GM12872 (cell line): ENCODE results near the gene PSD.

Experiments
- TF ChIP-seq, protein P1 (sequence below): IDR thresholded peaks from 3 replicates; pipeline ENCODE4 v1.5.1; 2011; ENCODE audit warnings: low read depth, mild to moderate bottlenecking, low read length, moderate library complexity; ENCODE audit not compliant: insufficient read depth

PSD gene

DNA sequence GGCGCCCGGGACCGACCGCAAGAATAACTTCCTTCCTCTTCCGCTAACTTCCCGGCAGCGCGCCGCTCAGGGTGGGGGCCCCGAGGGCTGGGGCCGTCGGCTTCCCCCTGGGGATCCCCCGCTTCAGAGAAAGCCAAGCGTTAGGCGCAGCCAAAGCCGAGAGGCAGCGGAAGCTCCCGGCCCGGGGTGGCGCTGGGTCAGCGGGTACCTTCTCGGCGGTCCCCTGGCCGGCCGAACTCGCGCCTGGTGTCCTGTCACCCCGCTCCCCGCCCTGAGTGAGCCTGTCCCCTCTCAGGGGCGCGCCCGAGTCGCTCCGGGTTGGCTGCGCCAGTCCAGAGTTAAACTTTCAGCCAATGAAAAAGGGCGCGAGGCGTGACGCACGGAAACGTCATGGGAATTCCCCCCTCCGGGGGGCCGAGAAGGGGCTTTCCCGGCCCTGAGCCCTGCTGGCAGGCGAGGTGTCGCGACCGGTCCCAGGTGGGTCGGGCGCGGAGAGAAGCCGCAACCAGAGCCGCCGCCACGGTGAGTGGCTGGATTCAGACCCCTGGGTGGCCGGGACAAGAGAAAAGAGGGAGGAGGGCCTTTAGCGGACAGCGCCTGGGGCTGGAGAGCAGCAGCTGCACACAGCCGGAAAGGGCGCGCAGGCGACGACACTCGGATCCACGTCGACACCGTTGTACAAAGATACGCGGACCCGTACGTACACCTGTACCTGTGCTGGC is 24.3 kb downstream of the PSD start:
- TF ChIP-seq, protein P1, sequence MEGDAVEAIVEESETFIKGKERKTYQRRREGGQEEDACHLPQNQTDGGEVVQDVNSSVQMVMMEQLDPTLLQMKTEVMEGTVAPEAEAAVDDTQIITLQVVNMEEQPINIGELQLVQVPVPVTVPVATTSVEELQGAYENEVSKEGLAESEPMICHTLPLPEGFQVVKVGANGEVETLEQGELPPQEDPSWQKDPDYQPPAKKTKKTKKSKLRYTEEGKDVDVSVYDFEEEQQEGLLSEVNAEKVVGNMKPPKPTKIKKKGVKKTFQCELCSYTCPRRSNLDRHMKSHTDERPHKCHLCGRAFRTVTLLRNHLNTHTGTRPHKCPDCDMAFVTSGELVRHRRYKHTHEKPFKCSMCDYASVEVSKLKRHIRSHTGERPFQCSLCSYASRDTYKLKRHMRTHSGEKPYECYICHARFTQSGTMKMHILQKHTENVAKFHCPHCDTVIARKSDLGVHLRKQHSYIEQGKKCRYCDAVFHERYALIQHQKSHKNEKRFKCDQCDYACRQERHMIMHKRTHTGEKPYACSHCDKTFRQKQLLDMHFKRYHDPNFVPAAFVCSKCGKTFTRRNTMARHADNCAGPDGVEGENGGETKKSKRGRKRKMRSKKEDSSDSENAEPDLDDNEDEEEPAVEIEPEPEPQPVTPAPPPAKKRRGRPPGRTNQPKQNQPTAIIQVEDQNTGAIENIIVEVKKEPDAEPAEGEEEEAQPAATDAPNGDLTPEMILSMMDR: peak; percentile 84

DNA sequence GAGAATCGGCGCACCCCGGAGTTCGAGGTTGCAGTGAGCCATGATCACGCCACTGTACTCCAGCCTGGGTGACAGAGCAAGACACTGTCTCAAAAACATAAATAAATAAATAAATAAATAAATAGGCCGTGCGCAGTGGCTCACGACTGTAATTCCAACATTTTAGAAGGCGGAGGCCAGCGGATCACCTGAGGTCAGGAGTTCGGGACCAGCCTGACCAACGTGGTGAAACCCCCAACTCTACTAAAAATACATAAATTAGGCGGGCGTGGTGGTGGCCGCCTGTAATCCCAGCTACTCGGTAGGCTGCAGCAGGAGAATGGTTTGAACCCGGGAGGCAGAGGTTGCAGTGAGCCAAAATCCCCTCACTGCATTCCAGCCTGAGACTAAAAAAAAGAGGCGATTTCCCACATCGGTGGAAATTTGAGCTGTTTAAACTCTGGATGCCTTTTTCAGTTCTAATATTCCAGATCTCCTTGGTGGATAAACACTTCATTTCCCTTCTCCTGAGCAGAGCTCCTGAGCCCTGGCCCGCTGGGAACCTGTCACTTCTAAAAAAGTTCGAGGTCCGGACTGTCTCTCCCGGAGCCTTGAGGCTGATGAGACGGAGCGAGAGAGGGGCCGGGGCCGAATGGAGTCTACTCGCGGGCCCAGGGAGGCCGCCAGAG is 25.0 kb downstream of the PSD start:
- TF ChIP-seq, protein P1: no peak

DNA sequence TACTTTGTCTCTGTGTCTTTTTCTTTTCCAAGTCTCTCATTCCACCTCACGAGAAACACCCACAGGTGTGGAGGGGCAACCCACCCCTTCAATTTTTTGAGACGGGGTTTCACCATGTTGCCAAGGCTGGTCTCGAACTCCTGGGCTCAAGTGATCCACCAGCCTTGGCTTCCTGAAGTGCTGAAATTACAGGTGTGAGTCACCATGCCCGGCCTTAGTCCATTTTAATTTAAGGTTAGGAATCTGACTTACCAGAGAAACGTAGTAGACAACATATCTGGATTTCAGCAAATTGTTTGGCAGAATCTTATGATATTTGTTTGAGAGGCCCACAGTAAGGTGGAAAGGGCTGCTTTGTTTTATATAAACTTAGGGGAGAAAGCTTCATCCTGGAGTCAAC is 26.3 kb downstream of the PSD start:
- TF ChIP-seq, protein P1: no peak

DNA sequence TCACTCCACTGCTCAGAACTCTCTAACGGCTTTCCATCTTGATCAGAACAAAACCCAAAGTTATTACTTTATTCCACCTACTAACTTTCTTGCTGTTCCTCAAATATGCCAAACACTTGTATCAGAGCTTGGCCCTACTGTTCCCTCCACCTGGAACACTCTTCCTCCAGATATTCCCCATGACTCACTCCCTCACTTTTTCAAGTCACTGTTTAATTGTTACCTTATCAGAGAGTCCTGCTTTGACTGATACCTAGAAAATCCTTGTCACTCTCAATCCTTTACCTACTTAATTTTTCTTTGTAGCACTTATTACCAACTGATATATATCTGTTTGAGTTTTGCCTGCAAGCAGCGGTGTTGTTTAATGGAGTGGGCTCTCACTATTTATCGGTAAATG is 28.7 kb downstream of the PSD start:
- TF ChIP-seq, protein P1: no peak

DNA sequence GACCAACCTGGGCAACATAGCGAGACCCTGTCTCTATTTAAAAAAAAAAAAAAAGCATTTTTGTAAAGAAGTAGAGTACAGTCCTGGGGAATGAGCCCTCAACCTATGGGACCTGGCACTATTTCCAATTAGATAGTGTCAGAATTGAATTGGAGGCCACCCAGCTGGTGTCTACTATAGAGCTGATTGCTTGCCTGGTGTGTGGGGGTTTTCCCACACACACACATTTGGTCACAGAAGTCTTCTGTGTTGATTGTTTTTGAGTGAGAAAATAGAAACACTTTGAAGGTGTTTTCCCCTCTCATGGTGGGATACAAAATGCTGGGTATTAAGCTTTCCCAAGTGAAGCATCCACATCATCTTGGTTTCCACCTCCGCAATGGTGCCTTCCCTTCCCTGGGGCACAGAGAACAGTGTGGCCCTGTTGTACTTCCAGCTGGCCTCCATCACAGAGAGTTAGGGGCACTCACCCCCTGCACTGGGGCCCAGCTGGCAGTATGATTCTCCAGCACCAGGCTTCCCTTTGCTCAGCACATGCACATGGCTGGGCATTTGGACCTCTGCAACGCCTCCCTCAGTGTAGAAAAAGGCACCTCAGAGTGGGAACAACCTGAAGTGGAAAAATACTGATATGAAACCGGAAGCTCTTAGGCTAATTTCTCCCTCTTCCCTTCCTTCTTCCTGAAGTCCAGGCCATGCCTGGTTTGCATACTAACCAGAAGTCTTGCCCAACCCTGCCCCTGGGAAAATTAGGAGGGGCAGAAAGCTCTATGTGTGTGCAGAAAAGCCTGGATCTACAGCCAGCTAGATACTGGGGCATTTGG is 33.8 kb downstream of the PSD start:
- TF ChIP-seq, protein P1: no peak

DNA sequence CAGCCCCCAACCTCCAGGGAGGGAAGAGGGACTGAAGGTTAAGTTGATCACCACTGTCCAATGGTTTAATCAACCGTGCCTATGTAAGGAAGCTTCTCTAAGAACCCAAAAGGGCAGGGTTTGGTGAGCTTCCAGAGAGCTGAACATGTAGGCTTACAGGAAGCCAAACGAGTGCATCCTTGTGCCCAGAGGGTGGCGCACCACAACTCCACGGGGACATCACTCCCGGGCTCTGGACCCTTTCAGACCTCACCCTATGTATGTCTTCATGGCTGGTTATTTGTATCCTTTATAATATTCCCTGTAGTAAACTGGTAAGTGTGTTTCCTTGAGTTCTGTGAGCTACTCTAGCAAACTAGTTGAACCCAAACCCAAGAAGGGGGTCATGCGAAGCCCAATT is 34.5 kb downstream of the PSD start:
- TF ChIP-seq, protein P1: peak; percentile 32; the same call in 2 of the 3 replicates

DNA sequence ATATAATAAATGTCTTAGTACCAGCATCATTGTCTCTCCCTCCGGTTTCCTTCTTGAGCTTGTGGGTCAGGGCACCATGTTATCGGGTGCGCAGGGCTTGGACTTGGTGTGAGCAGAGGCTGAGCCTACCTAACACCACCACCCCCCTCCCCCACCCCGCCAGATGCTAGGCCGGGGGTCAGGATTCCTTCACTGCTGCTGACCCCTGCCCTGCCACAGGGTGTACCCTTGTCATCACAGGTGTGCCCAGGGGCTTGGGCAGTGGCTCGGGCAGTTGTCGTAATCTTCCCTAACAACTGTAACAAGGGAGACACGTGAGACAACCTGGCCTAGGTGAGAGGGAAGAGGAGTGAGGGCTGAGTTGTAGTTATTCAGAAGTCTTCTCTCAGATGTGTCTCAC is 35.7 kb downstream of the PSD start:
- TF ChIP-seq, protein P1: no peak
